H54 (cell line): ENCODE data around the gene CTCF.

Source experiments
- DNase-seq: peaks from one replicate; pipeline ENCODE4 v3.0.0; 2011; ENCODE audit warnings: low spot score, mixed read lengths; ENCODE audit not compliant: insufficient read length
- FAIRE-seq: peaks from 3 replicates; lab custom pipeline; 2011; peaks lifted over from hg19 to GRCh38; lab: Jason Lieb, UNC
- POLR2A ChIP-seq: IDR thresholded peaks from 2 replicates; pipeline ENCODE4 v1.6.1; 2011; ENCODE audit warnings: low read depth, mild to moderate bottlenecking, low read length

Gene CTCF

DNA sequence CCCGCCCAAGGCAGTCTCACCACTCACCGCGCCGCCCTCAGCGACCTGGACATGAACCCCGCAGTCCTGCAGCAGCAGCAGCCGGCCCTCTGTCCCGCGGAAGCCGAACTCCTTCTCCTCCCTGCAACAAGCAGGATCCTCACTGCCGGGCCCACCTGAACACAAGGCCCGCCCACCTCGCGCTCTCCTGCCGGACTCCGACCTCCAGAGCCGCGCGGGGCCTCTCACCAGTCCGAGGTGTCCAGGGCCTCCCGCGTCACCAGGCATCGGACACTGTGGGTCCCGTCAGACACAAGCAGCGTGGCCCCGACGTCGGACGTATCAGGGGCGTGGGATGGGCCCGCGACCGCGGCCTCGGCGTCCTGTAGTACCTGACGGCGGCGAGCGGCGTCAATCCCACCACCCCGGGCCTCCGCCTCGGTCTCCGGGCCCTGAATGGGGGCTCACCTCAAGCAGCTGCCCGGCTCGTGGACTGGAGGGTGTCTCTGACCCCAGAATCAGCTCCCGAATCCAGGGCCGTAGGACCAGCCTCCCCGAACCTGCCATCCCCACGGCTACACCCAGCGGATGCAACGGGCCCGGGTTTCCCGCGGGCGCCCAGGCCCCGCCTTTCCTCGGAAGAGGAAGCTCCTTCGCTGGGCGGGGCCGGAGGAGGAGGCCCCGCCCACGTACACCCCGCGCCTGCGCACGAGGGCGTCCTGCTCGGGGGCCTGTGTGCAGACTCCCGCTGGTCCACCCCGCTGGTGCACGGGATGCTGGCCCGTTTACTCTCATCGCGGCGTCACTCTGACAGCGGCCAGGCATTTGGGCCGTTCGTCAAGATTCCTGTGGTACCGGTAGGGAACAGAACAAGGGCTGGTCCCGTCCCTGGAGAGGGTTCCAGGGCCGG, 97.6 kb downstream of the CTCF start, which contains the start of gene ACD:
Gene ACD, minus strand, starts transcription at position 586 of the 889 bp plus-strand sequence. Its CDS starts 40 bp downstream, at position 546.
- peak; percentile 85 for TF ChIP-seq POLR2A
- FAIRE-seq (no peak), DNase-seq (peak; percentile 99)

DNA sequence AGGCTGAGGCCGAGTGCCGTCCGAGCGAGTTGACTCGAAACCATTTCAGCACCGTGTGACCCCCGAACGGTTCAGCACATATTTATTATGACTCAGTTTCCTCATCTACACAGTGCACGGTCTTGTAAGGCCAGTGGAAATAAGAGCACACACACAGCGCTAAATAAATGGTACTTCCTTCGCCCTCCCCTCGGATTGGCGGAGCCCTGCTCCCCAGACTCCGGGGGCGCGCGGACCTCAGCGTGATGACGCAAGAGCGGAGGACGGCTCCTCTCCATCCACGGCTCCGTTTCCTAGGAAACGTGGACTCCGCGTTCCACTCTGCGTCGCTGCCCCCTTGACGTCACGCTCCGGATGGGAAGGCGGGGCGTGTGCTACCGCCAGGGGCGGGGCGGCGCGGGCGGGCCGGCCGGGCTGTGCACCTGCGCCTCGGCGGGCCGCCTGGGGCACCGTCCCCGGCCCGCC, 98.3 kb downstream of the CTCF start, which contains the start of gene PARD6A:
Gene PARD6A, plus strand, starts transcription at position 397 of the 465 bp plus-strand sequence. CDS start 79 bp downstream, outside the sequence.
- TF ChIP-seq POLR2A: no peak
- peak; percentile 100 for DNase-seq
- FAIRE-seq: no peak

DNA sequence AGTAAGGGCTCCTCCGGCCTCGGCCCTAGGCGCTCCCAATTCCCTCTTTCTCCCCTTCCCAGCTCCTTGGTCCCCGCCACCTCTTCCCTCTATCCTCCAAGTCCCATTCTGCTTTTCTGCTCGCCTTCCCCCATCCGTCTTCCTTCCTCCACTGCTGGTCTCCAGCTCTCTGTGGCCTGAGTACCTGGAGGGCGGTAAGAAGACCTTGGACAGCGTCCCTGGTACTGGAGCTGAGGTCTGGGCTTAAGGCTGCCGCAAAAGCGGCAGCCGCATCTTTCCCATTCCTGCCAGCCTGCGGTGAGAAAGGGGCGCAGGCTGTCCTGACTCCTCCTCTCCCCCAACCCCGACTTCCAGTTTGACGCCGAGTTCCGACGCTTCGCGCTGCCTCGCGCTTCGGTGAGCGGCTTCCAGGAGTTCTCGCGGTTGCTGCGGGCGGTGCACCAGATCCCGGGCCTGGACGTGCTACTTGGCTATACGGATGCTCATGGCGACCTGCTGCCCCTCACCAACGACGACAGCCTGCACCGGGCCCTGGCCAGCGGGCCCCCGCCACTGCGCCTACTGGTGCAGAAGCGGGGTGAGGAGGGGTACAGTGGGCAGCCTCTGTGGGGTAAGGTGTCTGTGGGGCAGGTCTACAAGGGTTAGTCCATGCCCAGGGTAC, 98.9 kb downstream of the CTCF start:
- FAIRE-seq: no peak
- DNase-seq: peak; percentile 74
- no peak for TF ChIP-seq POLR2A

DNA sequence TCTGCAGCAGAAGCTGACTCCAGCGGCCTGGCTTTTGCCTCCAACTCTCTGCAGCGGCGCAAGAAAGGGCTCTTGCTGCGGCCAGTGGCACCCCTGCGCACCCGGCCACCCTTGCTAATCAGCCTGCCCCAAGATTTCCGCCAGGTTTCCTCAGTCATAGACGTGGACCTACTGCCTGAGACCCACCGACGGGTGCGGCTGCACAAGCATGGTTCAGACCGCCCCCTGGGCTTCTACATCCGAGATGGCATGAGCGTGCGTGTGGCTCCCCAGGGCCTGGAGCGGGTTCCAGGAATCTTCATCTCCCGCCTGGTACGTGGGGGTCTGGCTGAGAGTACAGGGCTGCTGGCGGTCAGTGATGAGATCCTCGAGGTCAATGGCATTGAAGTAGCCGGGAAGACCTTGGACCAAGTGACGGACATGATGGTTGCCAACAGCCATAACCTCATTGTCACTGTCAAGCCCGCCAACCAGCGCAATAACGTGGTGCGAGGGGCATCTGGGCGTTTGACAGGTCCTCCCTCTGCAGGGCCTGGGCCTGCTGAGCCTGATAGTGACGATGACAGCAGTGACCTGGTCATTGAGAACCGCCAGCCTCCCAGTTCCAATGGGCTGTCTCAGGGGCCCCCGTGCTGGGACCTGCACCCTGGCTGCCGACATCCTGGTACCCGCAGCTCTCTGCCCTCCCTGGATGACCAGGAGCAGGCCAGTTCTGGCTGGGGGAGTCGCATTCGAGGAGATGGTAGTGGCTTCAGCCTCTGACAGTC, 99.7 kb downstream of the CTCF start:
- TF ChIP-seq POLR2A: no peak
- FAIRE-seq (no peak), DNase-seq (no peak)

DNA sequence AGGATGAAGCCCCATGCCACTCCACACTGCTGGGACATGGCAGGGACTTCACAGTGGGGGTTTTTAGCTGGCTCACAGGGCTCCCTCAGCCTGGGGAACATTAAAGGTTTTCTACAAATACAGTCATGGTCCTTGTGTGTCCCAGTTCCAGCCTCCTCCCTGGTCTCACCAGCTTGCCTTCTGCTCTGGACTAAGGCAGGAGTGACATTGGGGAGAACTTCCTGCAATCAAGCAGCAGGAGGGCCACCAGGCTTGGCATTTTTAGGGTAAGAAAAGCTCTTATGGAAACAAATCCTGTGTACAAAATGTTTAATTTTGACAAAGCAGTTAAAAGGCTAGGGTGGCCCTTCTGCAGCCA, 100.3 kb downstream of the CTCF start:
- FAIRE-seq (no peak), DNase-seq (no peak)
- TF ChIP-seq POLR2A: no peak

DNA sequence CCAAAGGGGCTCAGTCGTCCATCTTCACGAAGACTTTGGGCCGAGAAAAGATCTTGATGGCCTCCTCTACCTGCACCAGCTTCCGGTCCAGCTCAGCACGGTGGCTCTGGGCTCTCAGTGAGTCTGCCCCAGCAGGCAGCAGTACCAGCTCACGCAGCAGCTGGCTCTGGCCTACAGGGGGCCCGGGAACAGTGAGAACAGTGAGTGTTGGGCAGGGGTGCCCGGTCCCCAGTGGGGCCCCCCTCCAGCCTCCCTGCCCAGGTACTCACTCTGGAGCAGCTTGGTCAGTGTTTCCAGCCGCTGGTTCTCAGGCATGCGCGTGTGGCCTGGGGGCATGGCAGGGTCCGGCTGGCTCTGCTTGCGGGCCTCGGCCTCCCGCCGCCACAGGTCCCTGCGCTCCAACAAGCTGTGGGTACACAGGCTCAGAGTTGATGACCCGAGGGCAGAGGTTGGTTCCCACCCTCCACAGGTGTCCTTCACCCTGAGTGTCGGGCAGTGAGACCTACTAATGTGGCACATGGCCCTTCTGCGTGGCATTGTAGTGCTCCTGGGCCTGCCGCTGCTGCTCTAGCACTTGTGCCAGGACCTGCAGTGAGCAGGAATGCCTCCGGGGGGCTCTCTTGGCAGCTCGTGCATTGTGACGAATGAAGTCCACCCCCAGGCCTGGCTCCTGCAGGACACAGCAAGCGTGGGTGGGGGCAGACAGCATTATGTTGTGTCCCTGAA, 101.0 kb downstream of the CTCF start:
- DNase-seq (no peak), FAIRE-seq (no peak)
- TF ChIP-seq POLR2A: no peak

DNA sequence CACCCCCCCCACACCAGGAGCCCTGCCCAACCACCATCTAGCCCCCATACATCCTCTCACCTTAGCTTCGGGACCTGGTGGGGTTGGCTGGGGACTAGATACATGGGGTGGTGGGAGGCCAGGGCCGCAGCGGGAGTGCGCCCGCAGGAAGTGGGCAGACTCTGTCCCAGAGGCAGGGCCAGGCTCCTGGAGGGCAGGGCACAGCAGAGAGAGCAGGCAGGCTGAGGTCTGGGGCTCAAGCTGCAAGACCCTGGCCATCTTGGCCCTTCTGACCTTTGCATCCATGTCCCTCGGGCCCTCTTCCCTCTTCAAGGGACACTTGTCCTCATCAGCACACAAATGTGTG, 101.5 kb downstream of the CTCF start:
- no peak for TF ChIP-seq POLR2A
- FAIRE-seq (no peak), DNase-seq (no peak)

DNA sequence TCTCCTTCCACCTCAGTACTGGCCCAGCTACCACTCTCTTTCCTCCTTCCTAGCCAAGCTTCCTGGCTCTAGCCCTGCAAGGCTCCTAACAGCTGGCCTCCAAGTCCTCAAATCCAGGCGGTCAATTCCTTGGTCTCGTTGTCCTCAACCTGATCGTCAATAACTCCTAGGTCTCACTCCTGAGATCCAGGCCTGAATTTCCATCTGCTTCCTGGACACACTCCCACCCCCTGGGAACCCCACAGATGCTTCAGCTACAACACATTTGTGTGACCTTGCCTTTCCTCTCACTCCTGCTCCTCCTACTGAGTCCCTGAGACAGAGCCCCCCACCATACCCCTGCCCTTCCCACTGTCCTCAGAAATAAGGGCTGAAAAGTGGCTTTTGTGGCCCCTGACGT, 101.9 kb downstream of the CTCF start:
- FAIRE-seq (no peak), DNase-seq (no peak)
- TF ChIP-seq POLR2A: no peak

DNA sequence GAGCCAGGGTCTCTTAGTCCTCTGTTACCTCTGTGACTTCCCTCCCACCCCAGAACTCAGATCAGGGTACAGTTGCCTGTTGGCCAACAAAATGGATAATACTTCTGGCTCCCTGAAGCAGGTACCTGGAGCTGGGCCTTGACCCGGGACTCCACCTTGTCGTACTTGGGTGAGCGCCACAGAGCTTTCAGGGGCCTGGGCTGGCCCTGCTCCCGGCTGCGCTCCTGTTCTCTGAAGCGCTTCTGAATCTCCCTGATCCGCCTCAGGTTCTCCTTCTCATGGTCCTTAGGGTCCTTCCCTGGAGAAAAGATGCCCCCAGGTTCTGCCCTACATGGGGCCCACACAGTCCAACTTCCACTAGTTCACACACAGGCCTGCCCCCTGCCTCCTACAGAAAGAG, 102.5 kb downstream of the CTCF start:
- no peak for DNase-seq
- FAIRE-seq: no peak
- TF ChIP-seq POLR2A: no peak

DNA sequence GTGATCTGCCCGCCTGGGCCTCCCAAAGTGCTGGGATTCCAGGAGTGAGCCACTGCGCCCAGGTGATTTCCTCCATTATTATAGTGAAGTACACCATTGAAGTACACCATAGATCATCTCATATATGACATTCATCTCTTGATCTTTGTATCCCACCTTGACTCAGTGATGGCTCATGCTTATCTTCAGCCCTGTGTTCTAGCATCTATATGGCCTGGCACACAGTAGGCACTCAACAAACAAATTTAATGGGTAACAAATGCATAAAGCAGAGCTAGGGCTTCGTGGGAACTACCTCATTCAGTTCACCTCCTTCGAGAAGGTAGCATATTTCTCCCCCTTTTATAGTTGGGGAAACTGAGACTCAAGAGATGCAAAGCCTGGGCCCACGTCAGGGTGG, 103.3 kb downstream of the CTCF start:
- TF ChIP-seq POLR2A: no peak
- no peak for FAIRE-seq
- no peak for DNase-seq

DNA sequence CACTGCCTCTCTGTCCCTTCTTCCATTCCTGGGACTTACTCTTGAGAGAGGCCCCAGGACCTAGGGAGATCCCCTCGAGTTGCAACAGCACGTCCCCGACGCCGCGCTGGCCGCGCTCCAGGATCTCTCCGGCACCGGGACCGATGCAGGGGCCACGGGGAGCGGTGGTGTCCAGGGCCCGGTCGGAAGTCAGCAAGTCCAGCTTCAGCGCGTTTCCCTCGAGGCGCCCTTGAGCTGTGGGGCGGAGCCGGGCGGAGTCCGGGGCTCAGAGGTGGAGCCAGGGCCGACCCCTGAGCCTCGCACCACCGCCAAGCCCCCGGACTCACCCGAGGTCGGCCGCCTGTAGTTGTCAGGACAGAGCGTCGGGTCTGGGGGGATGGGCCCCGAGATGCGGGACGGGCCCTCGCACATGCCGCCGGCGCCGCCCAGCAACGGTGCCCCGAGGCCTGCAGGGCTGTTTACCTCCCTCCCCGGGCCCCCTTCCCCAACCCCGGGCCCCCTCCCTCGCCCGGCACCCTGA, 103.8 kb downstream of the CTCF start:
- no peak for TF ChIP-seq POLR2A
- DNase-seq (no peak), FAIRE-seq (no peak)

DNA sequence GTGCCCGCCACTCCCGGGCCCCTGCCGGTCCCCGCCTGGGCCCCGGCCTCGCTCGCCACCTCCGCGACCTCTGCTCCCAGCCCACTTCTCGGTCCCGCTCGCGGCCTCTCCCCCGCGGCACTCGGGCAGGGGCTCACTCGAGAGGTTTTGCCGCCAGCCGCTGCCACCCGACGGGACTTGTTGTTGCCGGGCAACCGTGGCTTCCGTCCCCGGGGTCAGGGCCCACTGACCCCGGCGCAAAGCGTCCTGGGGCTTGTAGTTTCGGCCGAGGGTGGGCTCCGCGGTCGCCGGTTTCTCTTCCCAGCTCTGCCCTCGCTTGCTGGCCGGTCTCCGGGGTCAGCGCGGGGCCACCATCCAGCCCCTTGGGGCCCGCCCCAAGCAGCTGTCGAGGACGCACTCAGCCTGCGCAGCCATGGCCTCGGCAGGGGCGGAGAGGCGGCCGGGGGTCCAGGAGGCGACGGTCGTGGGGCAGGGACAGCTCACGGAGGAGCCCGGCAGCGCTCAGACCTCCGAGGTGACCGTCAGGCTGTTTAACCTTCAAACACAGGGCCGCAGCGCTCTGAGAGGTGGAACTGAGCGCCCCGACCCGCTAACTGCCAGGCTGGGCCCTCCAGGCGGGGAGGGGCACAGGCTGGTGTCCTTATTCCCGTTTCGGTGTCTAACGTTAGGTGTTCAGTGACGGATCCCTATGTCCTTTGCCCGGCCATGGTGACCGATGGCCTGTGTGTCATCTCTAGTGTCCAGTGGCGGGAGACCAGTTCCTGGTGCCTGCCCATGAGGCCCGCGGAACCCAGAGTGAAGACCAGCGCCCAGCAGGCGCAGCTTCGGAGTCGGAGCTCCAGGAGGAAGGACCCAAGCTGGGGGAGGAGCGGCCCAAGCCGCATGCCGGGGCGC, 104.5 kb downstream of the CTCF start, which contains the start of the genes C16orf86 and ENKD1:
Gene C16orf86, plus strand, starts transcription at position 256 of the 894 bp plus-strand sequence. Its CDS starts 157 bp downstream, at position 413.
Gene ENKD1, minus strand, starts transcription at position 192 of the 894 bp plus-strand sequence. CDS start 308 bp downstream, outside the sequence.
- FAIRE-seq (no peak), DNase-seq (peak; percentile 69)
- no peak for TF ChIP-seq POLR2A
